Breast epithelium (tissue), 3 donors: Measurements from ENCODE around the gene FGGY.

Experiments
- CTCF ChIP-seq, 3 donors: fragments of 450-650 bp; IDR thresholded peaks; one replicate each; pipeline ENCODE4 v1.5.1; 2016 to 2017; ENCODE audit warnings: antibody characterized with exemption in 3 of 3, mild to moderate bottlenecking in 3 of 3, moderate library complexity in 3 of 3
- POLR2A ChIP-seq: fragments of 450-650 bp; IDR thresholded peaks from one replicate; pipeline ENCODE4 v1.6.1; 2016; ENCODE audit warnings: antibody characterized with exemption, mild to moderate bottlenecking, moderate library complexity

- TF ChIP-seq POLR2A (no peak), CTCF (IDR thresholded peaks at IDR 0.05) (no peak)
Measured at GRCh38 chr1:59418363-59419144, 121.7 kb downstream of the FGGY start.
